ENCODE measurements around the gene KIF1C.
A peak's percentile ranks its signal among the peaks of the same experiment; 100 is the strongest.

- peak; percentile 37 for TF ChIP-seq CTCF (conservative IDR thresholded peaks at IDR 0.05; ENCODE audit: low read length)
- TF ChIP-seq EZH2phosphoT487 (IDR thresholded peaks at IDR 0.05; ENCODE audit: borderline replicate concordance, low read depth, low read length), result no peak
Observed at GRCh38 chr17:5033352-5034015, 35.7 kb downstream of the KIF1C start.

Measured in OCI-LY7 (cell line).